Left ventricle myocardium inferior (tissue), 1 donor: Measurements from ENCODE around the gene CNTNAP1. TPM values are rescaled to one million over a fixed set of nuclear protein-coding genes. Genes with fewer than 3 reads are reported as not detected.

Experiments
- DNase-seq: peaks from one replicate; pipeline ENCODE4 v3.0.0-alpha.2; 2020
- H3K27ac ChIP-seq: fragments of 200-600 bp; replicated peaks from 2 replicates; pipeline ENCODE4 v1.8.0; 2021
- H3K27me3 ChIP-seq: fragments of 200-600 bp; 2 replicates; pipeline ENCODE4 v1.8.0; 2021; ENCODE audit warnings: low read depth
- H3K36me3 ChIP-seq: fragments of 200-600 bp; 2 replicates; pipeline ENCODE4 v1.8.0; 2021
- H3K4me1 ChIP-seq: fragments of 200-600 bp; 2 replicates; pipeline ENCODE4 v1.8.0; 2021
- H3K4me3 ChIP-seq: fragments of 200-600 bp; 2 replicates; pipeline ENCODE4 v1.8.0; 2021; ENCODE audit warnings: mild to moderate bottlenecking, moderate library complexity
- H3K9me3 ChIP-seq: fragments of 200-600 bp; replicated peaks from 2 replicates; pipeline ENCODE4 v1.8.0; 2021
- intact Hi-C: fragments of 100-400 bp; cut with micrococcal nuclease; formaldehyde crosslinking; loops from one replicate; pipeline ENCODE4 v1.11.0; 2022
- total RNA-seq: library from RNA; stranded (reverse); fragmentation: NEBNext Ultra II Directional; extraction: Animal tissue kit (Norgen Biotek cat#: 25700); gene quantifications from one replicate; pipeline ENCODE4 v1.2.1, GENCODE V29; 2021
- TF ChIP-seq, protein P1 (sequence below): fragments of 200-600 bp; IDR thresholded peaks from 2 replicates; pipeline ENCODE4 v1.8.0; 2021; ENCODE audit warnings: antibody characterized with exemption, mild to moderate bottlenecking, borderline replicate concordance
- donor health status: DM: no; HTN: yes; CAD: no; lungs with severe emphysema.

The CNTNAP1 gene
- total RNA-seq, 1 donor from 2014 or later: 4.2 TPM

DNA sequence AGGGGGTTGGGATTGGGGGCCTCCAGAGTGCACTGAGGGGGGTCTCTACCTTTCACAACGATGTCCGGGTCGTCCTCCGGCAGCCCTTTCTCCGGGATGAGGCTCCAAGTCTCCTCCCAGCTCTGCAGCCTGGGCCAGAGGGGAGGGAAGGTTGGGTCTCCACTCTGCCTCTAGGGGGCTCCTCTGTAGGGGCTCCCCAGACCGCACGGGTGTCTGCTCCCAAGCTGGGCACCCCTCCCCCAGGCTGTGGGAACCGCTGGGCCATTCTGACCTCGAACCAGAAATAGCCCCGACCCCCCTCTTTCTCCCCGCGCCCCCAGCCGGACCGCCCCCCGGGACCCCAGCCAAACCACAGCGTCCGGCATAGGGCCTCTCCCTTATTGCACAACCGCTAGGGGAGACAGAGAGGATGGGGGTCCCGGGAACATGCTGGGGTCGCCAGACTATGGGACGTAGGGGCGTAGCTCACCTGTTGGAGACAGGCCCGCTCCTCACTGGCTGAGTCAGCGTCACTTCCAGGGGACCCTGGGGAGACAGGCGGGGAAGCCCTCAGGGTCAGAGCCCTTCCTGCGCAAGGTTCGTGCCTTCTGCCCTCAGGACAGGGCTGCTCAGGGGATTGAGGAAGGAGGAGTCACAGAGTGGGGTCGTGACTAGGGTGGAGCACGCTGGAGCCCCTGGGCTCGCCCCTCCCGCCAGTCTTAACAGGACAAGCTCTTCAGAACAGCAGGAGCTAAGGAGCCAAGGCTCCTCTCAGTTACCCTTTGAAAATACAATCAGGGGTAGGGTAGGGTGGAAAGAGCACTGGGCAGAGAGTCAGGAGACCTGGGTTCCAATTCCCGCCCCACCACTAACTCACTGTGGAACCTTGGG lies 8.2 kb upstream of the CNTNAP1 start:
- peaks cover 45% of the 10 kb centered on the region for H3K36me3 ChIP-seq
- H3K9me3 ChIP-seq: no peaks in the 10 kb centered on the region
- H3K27ac ChIP-seq: peak overlapping the region; percentile 97
- peak; percentile 77 for DNase-seq
- TF ChIP-seq, protein P1, sequence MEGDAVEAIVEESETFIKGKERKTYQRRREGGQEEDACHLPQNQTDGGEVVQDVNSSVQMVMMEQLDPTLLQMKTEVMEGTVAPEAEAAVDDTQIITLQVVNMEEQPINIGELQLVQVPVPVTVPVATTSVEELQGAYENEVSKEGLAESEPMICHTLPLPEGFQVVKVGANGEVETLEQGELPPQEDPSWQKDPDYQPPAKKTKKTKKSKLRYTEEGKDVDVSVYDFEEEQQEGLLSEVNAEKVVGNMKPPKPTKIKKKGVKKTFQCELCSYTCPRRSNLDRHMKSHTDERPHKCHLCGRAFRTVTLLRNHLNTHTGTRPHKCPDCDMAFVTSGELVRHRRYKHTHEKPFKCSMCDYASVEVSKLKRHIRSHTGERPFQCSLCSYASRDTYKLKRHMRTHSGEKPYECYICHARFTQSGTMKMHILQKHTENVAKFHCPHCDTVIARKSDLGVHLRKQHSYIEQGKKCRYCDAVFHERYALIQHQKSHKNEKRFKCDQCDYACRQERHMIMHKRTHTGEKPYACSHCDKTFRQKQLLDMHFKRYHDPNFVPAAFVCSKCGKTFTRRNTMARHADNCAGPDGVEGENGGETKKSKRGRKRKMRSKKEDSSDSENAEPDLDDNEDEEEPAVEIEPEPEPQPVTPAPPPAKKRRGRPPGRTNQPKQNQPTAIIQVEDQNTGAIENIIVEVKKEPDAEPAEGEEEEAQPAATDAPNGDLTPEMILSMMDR: peak; percentile 61
- H3K4me3 ChIP-seq: peak overlapping the region; percentile 98
- intact Hi-C loops: loop anchor here (10.0 kb wide), 1 partner anchor 59 kb away; no protein-coding TSS in a partner anchor
- H3K27me3 ChIP-seq: no peaks in the 10 kb centered on the region
- peaks cover 76% of the 10 kb centered on the region for H3K4me1 ChIP-seq

DNA sequence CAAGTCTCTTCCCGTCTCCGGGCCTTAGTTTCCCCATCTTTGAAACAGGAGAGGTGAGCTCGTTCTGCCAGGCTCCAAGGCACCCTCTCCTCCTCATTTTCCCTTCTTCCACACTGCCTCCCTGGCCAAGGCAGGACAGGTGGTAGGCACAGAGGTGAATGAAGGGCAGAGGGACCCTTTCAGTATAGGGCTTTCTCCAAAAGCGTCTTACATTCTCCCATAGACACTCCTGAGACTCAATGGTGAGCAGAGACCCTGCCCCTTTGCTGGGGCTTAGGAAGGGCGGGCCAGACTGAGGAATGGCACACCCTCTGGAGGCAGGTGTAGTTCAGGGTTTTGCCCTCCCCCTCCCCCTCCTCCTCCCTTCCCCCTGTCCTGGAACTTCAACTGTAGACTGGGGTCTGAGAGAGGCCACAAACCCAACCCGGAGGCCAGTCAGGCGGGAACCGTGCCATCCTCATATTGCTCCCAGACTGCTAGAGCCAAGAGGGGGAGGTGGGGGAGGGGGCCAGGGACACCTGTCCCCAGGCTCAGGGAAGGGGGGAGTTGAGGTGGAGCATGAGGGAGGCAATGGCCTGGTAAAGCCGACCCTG lies 7.5 kb upstream of the CNTNAP1 start:
- Histone ChIP-seq H3K9me3 (no peaks in the 10 kb centered on the region), H3K27ac (peak overlapping the region; percentile 97), H3K27me3 (no peaks in the 10 kb centered on the region), H3K4me3 (peak overlapping the region; percentile 98), H3K4me1 (peaks cover 76% of the 10 kb centered on the region), H3K36me3 (peaks cover 37% of the 10 kb centered on the region)
- TF ChIP-seq, protein P1: no peak
- intact Hi-C loops: loop anchor here (10.0 kb wide), 1 partner anchor 60 kb away; no protein-coding TSS in a partner anchor
- no peak for DNase-seq

DNA sequence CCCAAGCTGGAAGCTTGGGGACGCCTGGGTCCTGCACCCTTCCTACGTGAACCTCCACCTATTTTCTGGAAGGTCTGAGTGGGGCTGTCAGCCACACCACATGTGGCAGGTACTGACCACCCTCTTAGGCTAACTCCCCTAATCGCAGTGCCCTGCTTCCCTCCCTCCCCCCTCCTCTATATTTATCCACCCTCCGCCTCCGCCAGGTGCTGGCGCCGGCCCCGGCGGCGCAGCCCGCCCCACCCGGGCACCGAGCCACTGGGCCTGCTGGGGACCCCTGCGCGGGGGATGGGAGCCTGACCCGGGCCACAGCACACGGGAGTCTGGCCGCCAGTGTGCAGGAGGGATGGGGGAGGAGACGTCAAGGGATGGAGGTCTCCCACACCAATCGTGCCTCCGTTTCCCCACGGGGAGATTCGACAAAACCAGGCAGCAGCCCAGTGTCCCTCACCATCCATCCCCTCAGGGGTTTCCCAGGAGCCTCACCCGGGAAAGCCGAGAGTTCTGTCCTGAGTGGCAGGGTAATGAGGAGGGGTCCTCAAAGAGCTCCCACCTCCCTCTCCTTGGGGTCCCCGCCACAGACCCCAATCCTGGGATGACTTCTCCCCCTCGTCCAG lies 6.9 kb upstream of the CNTNAP1 start:
- Histone ChIP-seq H3K9me3 (no peaks in the 10 kb centered on the region), H3K27me3 (no peaks in the 10 kb centered on the region), H3K4me3 (peak overlapping the region; percentile 98), H3K4me1 (peaks cover 79% of the 10 kb centered on the region), H3K36me3 (peaks cover 31% of the 10 kb centered on the region), H3K27ac (peak overlapping the region; percentile 97)
- TF ChIP-seq, protein P1: no peak
- intact Hi-C loops: loop anchor here (10.0 kb wide), 1 partner anchor 61 kb away; no protein-coding TSS in a partner anchor
- DNase-seq: peak; percentile 70

DNA sequence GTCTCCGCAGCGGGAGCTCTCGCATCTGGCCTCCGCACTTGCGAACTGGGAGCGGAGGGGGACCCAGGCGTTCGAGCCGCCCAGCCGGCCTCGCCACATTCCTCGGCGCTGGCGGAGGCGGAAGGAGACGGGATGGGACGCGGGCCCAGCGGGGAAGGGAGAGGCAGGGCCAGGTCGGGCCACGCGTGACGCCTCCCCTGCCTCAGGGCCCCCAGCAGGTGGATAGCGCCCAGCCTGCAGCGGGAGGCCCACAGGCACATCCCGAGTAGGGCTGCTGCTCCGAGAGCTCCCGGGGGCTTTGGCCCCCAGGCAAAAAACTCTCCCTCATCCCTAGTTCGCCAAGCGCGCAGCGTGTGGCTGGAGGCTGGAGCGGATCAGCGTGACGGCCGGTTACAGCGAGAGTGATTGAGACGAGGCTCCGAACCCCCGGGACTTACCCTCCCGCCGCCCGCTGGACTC lies 6.3 kb upstream of the CNTNAP1 start:
- intact Hi-C loops: loop anchor here (10.0 kb wide), 1 partner anchor 61 kb away; no protein-coding TSS in a partner anchor
- Histone ChIP-seq H3K36me3 (peaks cover 26% of the 10 kb centered on the region), H3K4me3 (peak overlapping the region; percentile 98), H3K4me1 (peaks cover 79% of the 10 kb centered on the region), H3K27ac (peak overlapping the region; percentile 97), H3K9me3 (no peaks in the 10 kb centered on the region), H3K27me3 (no peaks in the 10 kb centered on the region)
- peak; percentile 67 for DNase-seq
- TF ChIP-seq, protein P1: no peak

DNA sequence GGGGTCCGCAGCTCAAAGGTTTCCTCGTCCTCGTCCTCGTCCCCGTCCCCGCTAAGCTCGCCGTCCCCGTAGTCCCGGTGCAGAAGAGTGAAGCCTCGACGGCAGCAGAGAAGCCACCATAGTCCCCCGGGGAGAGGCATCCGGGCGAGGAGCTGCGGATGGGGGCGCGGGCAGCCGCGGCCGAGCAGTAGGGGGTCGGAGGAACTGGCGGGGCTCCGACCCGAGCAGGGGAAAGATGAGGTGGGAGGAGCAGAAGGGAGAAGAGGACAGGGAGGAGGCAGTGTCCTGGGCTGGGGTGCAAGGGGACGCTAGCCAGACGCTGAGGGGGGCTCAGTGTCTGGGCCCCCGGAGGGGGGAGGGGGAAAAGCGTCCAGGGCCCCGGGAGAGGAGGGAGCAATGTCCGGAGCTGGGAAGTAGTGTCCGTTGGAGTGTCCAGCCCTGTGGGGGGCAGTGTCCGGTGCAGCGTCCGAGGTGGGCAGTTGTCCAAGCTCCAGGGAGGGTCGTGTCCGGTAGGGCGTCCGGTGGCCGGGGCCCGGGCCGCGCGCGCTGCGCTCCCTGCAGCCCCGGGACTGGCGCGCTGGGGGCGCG lies 5.8 kb upstream of the CNTNAP1 start, which contains the start of gene PLEKHH3:
TSS of gene PLEKHH3 (minus strand) at position 571 of the 588 bp plus-strand sequence. CDS start at position 140, 431 bp downstream.
- Histone ChIP-seq H3K9me3 (no peaks in the 10 kb centered on the region), H3K27ac (peak within 1 kb of the TSS; percentile 97), H3K36me3 (peaks cover 21% of the 10 kb centered on the region), H3K4me3 (peak within 1 kb of the TSS; percentile 98), H3K4me1 (peaks cover 83% of the 10 kb centered on the region), H3K27me3 (no peaks in the 10 kb centered on the region)
- intact Hi-C loops: loop anchor here (10.0 kb wide), 1 partner anchor 62 kb away; no protein-coding TSS in a partner anchor
- TF ChIP-seq, protein P1: peak; percentile 49
- DNase-seq: no peak
